ENCODE data around the gene PNRC1. TPM values are rescaled to one million over a fixed set of nuclear protein-coding genes. Genes with fewer than 3 reads are reported as not detected.

The PNRC1 gene
- total and polyA plus RNA-seq, 2 donors (not counting 1 experiment from before 2014, with no cell fraction given) = 158 to 486 TPM

- Histone ChIP-seq H2AFZ (ENCODE audit: insufficient read depth, low read depth, low read length, poor library complexity, severe bottlenecking) (no peak overlapping the region), H3K4me2 (replicated peaks; ENCODE audit: low read depth, low read length, poor library complexity, severe bottlenecking) (no peak overlapping the region), H3K27me3 (replicated peaks in 1 of 4; ENCODE audit: control extremely low read depth in 1 of 4, control insufficient read depth in 3 of 4, insufficient read depth in 4 of 4, low read length in 3 of 4) (no peaks in the 10 kb centered on the region), H3K4me1 (ENCODE audit: control insufficient read depth in 2 of 2, insufficient read depth in 2 of 2, low read length in 2 of 2) (no peaks in the 10 kb centered on the region), H3K27ac (ENCODE audit: low read length in 2 of 2) (no peak overlapping the region), H3K9me3 (ENCODE audit: control extremely low read depth in 1 of 3, control insufficient read depth in 2 of 3, insufficient read depth in 1 of 3, low read length in 2 of 3) (no peaks in the 10 kb centered on the region), H3K36me3 (replicated peaks in 1 of 2; ENCODE audit: control extremely low read depth in 1 of 2, control insufficient read depth in 1 of 2, extremely low read depth in 1 of 2, insufficient read depth in 2 of 2, low read length in 1 of 2) (no peaks in the 10 kb centered on the region), H3K9ac (ENCODE audit: low read length) (no peak overlapping the region), H3K79me2 (ENCODE audit: control insufficient read depth, insufficient read depth, low read length) (no peaks in the 10 kb centered on the region), H3K4me3 (ENCODE audit: control extremely low read depth in 1 of 5, extremely low read depth in 1 of 5, insufficient read depth in 1 of 5, low read depth in 2 of 5, low read length in 4 of 5) (no peak overlapping the region), H4K20me1 (ENCODE audit: control insufficient read depth, insufficient read depth, low read length, poor library complexity, severe bottlenecking) (no peaks in the 10 kb centered on the region)
- Mint-ChIP-seq H3K4me3 (no peak overlapping the region), H3K9me3 (ENCODE audit: insufficient read depth) (no peaks in the 10 kb centered on the region), H3K27me3 (peaks cover 3% of the 10 kb centered on the region), H3K27ac (no peak overlapping the region), H3K4me1 (no peaks in the 10 kb centered on the region)
- intact Hi-C loops (cut with micrococcal nuclease) = no loop called here
- ChIA-PET POLR2A (no interaction called here), CTCF (interaction anchor here (0.6 kb wide), 1 partner anchor 134 kb away, joined by 4 read pairs; no protein-coding TSS in a partner anchor)
- no peak for TF ChIP-seq CTCF (IDR thresholded peaks at IDR 0.05)
- TF ChIP-seq EZH2 (IDR thresholded peaks at IDR 0.05; ENCODE audit: borderline replicate concordance, insufficient read depth, low read depth, low read length, poor library complexity, severe bottlenecking) = no peak
- 53% methylated on average over 2 of the region's 3 CpGs for WGBS (ENCODE audit: insufficient coverage)
- DNase-seq (no peak), ATAC-seq (ENCODE audit: low read depth) (no peak)
Measured at GRCh38 chr6:89050697-89051096, 29.9 kb upstream of the PNRC1 start.

- Histone ChIP-seq H3K9ac (ENCODE audit: low read length) (no peak overlapping the region), H2AFZ (ENCODE audit: insufficient read depth, low read depth, low read length, poor library complexity, severe bottlenecking) (no peak overlapping the region), H3K27ac (ENCODE audit: low read length in 2 of 2) (no peak overlapping the region), H3K4me1 (ENCODE audit: control insufficient read depth in 2 of 2, insufficient read depth in 2 of 2, low read length in 2 of 2) (no peaks in the 10 kb centered on the region), H3K79me2 (ENCODE audit: control insufficient read depth, insufficient read depth, low read length) (no peaks in the 10 kb centered on the region), H4K20me1 (ENCODE audit: control insufficient read depth, insufficient read depth, low read length, poor library complexity, severe bottlenecking) (no peaks in the 10 kb centered on the region), H3K9me3 (ENCODE audit: control extremely low read depth in 1 of 3, control insufficient read depth in 2 of 3, insufficient read depth in 1 of 3, low read length in 2 of 3) (no peaks in the 10 kb centered on the region), H3K4me2 (replicated peaks; ENCODE audit: low read depth, low read length, poor library complexity, severe bottlenecking) (no peak overlapping the region), H3K36me3 (replicated peaks in 1 of 2; ENCODE audit: control extremely low read depth in 1 of 2, control insufficient read depth in 1 of 2, extremely low read depth in 1 of 2, insufficient read depth in 2 of 2, low read length in 1 of 2) (no peaks in the 10 kb centered on the region), H3K27me3 (replicated peaks in 1 of 4; ENCODE audit: control extremely low read depth in 1 of 4, control insufficient read depth in 3 of 4, insufficient read depth in 4 of 4, low read length in 3 of 4) (no peaks in the 10 kb centered on the region), H3K4me3 (ENCODE audit: control extremely low read depth in 1 of 5, extremely low read depth in 1 of 5, insufficient read depth in 1 of 5, low read depth in 2 of 5, low read length in 4 of 5) (no peak overlapping the region)
- H3K27ac Mint-ChIP-seq = no peak overlapping the region
- ChIA-PET POLR2A (no interaction called here), CTCF (no interaction called here)
- H3K4me3 Mint-ChIP-seq = no peak overlapping the region
- no peaks in the 10 kb centered on the region for H3K4me1 Mint-ChIP-seq
- intact Hi-C loops (cut with micrococcal nuclease) = no loop called here
- no peak for ATAC-seq (ENCODE audit: low read depth)
- 43% methylated on average over 1 of the region's 3 CpGs for WGBS (ENCODE audit: insufficient coverage)
- H3K27me3 Mint-ChIP-seq = peaks cover 3% of the 10 kb centered on the region
- no peaks in the 10 kb centered on the region for H3K9me3 Mint-ChIP-seq (ENCODE audit: insufficient read depth)
- TF ChIP-seq CTCF (IDR thresholded peaks at IDR 0.05) (no peak), EZH2 (IDR thresholded peaks at IDR 0.05; ENCODE audit: borderline replicate concordance, insufficient read depth, low read depth, low read length, poor library complexity, severe bottlenecking) (no peak)
- no peak for DNase-seq
Measured at GRCh38 chr6:89051676-89052075, 28.9 kb upstream of the PNRC1 start.
